ENCODE results near the gene ATRN. TPM values are rescaled to one million over a fixed set of nuclear protein-coding genes. Genes with fewer than 3 reads are reported as not detected.
"Not testable (repeated sequence)": the region's sequence is repeated elsewhere in the genome, so short reads cannot be mapped to it uniquely, and the experiment has no call there.

The ATRN gene
- total and polyA plus RNA-seq, 7 donors, result 1.2 to 16.1 (median 11.4) TPM

DNA sequence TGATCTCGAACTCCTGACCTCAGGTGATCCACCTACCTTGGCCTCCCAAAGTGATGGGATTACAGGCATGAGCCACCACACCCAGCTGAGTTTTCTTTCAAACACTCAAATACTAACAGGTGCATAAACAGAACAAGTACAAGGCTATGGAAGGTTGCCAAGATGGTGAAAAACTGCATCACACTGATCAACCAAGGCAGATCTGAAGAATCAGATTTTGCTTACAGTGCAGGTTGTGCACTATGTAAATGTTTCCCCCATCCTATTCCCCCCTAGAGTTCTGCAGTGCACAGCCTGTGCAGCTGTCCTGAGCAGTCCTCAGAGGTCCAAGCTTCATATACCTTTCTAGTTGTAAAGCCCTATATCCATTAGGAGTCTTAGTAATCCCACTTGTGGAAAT lies 119.3 kb downstream of the ATRN start:
- no peak overlapping the region for H3K27ac ChIP-seq
- no peak for TF ChIP-seq POLR2AphosphoS5 (IDR thresholded peaks at IDR 0.05)
- no peak for TF ChIP-seq CTCF (IDR thresholded peaks at IDR 0.05)
- TF ChIP-seq POLR2A (IDR thresholded peaks at IDR 0.05), result no peak
- no peak for TF ChIP-seq EP300 (IDR thresholded peaks at IDR 0.05)
- H3K4me1 ChIP-seq, result no peaks in the 10 kb centered on the region
- no peaks in the 10 kb centered on the region for H3K27me3 ChIP-seq
- DNase-seq, result no peak
- no peak overlapping the region for H3K4me3 ChIP-seq
- WGBS, 2 donors, result 91 to 92% methylated on average over 1 of the region's 1 CpG
- no peaks in the 10 kb centered on the region for H3K9me3 ChIP-seq
- intact Hi-C loops (cut with DNase I), result no loop called here
- peaks cover 11 to 67% (median 25%) of the 10 kb centered on the region in 4 donors for H3K36me3 ChIP-seq

- intact Hi-C loops (cut with DNase I), result no loop called here
- DNase-seq, result no peak
- H3K36me3 ChIP-seq, result peaks cover 10 to 71% (median 32%) of the 10 kb centered on the region in 4 donors
- no peak overlapping the region for H3K27ac ChIP-seq
- H3K27me3 ChIP-seq, result no peaks in the 10 kb centered on the region
- H3K4me3 ChIP-seq, result no peak overlapping the region
- H3K4me1 ChIP-seq, result no peaks in the 10 kb centered on the region
- WGBS, 2 donors, result 93% methylated on average over 4 of the region's 4 CpGs
- no peak for TF ChIP-seq EP300 (IDR thresholded peaks at IDR 0.05)
- no peak for TF ChIP-seq POLR2AphosphoS5 (IDR thresholded peaks at IDR 0.05)
- no peak for TF ChIP-seq POLR2A (IDR thresholded peaks at IDR 0.05)
- no peak for TF ChIP-seq CTCF (IDR thresholded peaks at IDR 0.05)
- no peaks in the 10 kb centered on the region for H3K9me3 ChIP-seq
These were observed 122.1 kb downstream of the ATRN start for GRCh38 chr20:3592931-3593330.

DNA sequence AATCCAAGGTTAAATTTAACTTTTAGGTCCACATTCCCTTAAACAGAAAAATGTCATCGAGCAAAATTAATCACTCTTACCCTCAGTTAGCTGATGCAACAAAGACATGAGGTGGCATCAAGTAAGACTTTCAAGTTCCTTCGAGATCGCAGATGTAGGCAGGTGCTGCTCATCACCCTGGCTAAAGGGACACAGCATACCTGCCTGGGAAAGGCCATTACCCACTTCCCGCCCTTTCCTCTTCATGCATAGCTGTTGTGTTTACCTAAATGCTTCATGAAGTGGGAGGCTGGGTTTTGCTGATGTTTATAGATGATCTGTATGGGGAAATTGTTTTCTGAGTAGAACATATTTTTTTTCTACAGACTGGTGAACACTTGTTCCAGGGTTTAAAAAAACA lies 124.7 kb downstream of the ATRN start:
- intact Hi-C loops (cut with DNase I), result no loop called here
- Histone ChIP-seq H3K36me3 (peaks cover 10 to 98% (median 37%) of the 10 kb centered on the region in 4 donors), H3K27me3 (no peaks in the 10 kb centered on the region), H3K27ac (no peak overlapping the region), H3K4me1 (no peaks in the 10 kb centered on the region), H3K4me3 (no peak overlapping the region), H3K9me3 (no peaks in the 10 kb centered on the region)
- WGBS, 2 donors, result 92 to 94% methylated on average over 4 of the region's 4 CpGs
- no peak for TF ChIP-seq POLR2A (IDR thresholded peaks at IDR 0.05)
- no peak for TF ChIP-seq CTCF (IDR thresholded peaks at IDR 0.05)
- no peak for TF ChIP-seq POLR2AphosphoS5 (IDR thresholded peaks at IDR 0.05)
- TF ChIP-seq EP300 (IDR thresholded peaks at IDR 0.05), result no peak
- DNase-seq, result no peak

DNA sequence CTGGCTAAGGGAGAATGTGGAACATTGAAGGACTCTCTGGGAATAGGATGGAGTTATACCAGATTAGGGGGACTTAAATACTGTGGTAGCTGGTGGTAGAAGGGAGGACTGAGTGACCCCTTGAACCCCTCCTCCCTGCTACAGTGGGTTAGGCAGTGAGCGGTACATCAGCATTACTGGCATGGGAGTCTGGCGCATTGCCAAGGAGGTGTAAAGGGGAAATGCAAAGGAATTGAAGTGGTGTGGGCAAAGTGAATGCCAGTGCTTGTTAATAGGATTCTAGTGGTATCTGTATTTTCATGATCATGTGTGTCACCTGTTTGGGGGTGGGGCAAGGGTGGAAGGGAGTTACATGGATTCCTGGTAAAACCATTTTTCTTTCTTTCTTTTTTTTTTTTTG lies 132.3 kb downstream of the ATRN start:
- Histone ChIP-seq H3K36me3 (peaks cover 5 to 71% (median 12%) of the 10 kb centered on the region in 4 donors), H3K9me3 (no peaks in the 10 kb centered on the region), H3K27me3 (no peaks in the 10 kb centered on the region), H3K4me1 (no peaks in the 10 kb centered on the region), H3K4me3 (no peak overlapping the region), H3K27ac (no peak overlapping the region)
- DNase-seq, result no peak
- TF ChIP-seq EP300 (IDR thresholded peaks at IDR 0.05), result no peak
- TF ChIP-seq POLR2A (IDR thresholded peaks at IDR 0.05), result no peak
- TF ChIP-seq CTCF (IDR thresholded peaks at IDR 0.05), result no peak
- no peak for TF ChIP-seq POLR2AphosphoS5 (IDR thresholded peaks at IDR 0.05)
- 92 to 100% methylated on average over 2 of the region's 2 CpGs for WGBS, 2 donors
- intact Hi-C loops (cut with DNase I), result no loop called here

DNA sequence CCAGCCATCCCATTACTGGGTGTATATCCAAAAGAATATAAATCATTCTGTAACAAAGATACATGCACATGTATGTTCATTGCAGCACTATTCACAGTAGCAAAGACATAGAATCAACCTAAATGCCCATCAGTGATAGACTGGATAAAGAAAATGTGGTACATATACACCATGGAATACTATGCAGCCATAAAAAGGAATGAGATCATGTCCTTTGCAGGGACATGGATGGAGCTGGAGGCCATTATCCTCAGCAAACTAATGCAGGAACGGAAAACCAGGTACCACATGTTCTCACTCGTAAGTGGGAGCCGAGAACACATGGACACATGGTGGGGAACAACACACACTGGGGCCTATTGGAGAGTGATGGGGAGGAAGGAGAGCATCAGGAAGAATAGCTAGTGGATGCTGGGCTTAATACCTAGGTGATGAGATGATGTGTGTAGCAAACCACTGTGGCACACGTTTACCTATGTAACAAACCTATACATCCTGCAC lies 134.6 kb downstream of the ATRN start:
- H3K36me3 ChIP-seq, result peaks cover 5 to 48% (median 8%) of the 10 kb centered on the region in 4 donors
- DNase-seq, result not testable (repeated sequence)

More for the DNA sequence above, 134.6 kb downstream of the ATRN start:
- H3K9me3 ChIP-seq; H3K4me1 ChIP-seq; H3K4me3 ChIP-seq; intact Hi-C loops (cut with DNase I); H3K27ac ChIP-seq; H3K27me3 ChIP-seq: not testable (repeated sequence)
- 96 to 98% methylated on average over 4 of the region's 4 CpGs for WGBS, 2 donors

All from sigmoid colon (tissue), 7 donors.